ENCODE data around the gene GFRA1.
A peak's percentile ranks its signal among the peaks of the same experiment; 100 is the strongest.
"Not testable (repeated sequence)": the region's sequence is repeated elsewhere in the genome, so short reads cannot be mapped to it uniquely, and the experiment has no call there.

Gene GFRA1

DNA sequence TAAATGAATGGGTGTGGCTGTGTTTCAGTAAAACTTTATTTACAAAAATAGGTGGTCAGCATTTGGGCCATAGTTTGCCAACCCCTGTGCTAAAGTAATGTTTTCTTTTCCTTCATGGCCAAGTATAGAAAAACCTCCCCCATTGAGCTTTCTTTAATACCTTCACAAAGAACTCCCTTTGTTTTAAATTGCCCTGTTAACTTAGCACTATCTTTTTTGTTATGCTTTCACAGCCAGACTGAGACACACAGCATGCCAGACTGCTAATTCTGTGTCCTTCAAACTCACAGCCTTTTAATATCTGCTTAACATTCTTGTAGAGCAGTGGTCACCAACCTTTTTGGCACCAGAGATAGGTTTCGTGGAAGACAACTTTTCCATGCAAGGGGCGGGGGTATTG, 78.0 kb downstream of the GFRA1 start:
- DNase-seq, result no peak

DNA sequence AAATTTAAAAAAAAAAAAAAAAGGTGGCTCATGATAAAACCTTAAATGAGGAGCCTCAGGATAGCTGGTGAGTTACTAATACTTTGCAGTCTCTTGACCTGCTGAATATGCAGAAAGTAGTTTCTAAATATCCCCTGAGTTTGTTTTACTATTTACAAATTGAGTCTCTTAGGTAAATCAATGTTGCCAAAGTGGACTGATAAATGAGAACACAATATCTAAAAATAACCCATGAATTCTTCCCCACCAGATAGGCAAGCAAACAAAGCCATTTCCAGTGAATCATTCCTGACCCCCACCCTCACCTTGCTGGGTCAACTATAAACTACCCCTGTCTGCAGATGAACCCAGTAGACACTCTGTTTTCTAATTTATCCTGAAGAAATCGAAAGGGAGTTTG, 78.9 kb downstream of the GFRA1 start:
- DNase-seq, result no peak

DNA sequence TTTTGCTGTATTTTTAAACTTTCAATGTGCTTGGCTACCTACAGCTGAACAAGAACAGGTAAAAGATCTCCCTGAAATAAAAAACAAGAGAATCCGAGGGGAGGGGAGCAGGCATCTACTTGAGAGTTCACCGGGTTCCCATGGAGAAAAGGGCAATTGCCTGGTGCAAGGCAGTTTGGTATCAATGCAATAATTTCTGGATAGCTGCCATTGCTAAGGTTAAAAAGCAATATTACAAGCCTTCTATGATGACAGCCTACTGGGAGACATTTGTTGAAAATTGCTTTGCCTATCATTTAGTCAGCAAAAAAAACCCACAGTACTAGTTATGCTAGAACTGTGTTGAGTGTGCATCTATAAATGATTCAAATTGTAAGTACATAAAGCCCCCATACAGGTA, 82.1 kb downstream of the GFRA1 start:
- DNase-seq, result no peak

DNA sequence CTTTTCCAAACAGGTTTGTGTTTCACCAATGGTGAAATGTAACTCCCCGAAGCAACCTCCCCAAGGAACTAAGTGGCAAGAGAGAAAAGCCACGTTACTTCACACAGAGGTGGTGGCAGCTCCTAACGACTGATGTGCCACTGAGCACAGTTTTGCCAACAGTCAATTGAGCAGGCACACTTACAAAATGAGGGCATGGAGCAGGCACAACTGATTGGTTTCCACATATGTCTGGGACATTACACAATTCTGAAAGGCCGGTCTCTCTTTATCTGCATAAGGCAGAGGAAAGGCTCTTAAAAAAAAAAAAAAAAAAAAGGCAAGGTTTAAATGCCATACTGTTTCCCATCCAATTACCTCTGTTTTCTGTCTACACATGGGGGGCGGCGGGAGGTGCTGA, 86.7 kb downstream of the GFRA1 start:
- DNase-seq, result no peak

DNA sequence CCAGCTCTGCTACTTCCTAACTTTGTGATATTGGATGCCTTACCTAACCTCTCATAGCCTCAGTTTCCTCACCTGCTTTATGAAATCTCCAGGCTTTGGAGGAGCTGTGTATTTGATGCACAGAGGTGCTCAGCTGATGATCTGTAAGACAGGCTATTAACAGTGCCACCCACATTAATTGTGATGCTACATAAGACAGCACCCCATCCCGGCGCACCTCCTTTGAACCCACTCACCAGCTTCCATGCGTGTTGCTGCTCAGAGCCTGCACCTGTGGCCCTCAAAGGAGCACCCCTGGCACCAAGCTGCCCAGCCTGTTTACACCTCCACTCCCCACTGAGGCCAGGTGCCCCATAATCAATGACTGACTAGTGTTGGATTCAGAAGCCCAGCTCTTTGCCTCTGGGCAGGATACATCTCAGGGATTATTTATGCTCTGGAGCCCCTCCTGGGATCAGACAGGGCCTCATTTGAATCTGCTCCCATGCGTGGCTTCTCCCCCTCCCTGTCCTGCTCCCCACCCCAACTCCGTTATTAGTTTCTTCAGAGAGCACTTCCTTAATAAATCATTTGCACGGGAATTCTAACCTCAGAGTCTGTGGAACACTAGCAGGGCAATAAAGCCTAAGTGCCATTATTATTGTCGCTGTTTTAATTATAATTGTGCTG, 87.7 kb downstream of the GFRA1 start:
- DNase-seq, result no peak

DNA sequence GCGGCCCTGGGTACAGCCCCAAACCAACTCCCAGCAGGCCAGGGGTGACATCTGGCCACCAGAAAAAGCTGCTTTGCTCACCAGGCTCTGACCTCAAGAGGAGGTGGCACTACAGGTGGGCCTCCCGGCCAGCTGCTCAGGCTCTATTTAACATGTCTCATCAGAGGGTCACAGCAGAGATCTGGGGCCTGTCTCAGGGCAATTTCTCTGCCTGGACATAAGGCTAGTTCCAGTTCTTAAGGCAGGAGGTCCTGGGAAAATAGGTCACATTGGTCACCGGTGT, 88.6 kb downstream of the GFRA1 start:
- DNase-seq, result peak in 1 of 14 donors; percentile 30

DNA sequence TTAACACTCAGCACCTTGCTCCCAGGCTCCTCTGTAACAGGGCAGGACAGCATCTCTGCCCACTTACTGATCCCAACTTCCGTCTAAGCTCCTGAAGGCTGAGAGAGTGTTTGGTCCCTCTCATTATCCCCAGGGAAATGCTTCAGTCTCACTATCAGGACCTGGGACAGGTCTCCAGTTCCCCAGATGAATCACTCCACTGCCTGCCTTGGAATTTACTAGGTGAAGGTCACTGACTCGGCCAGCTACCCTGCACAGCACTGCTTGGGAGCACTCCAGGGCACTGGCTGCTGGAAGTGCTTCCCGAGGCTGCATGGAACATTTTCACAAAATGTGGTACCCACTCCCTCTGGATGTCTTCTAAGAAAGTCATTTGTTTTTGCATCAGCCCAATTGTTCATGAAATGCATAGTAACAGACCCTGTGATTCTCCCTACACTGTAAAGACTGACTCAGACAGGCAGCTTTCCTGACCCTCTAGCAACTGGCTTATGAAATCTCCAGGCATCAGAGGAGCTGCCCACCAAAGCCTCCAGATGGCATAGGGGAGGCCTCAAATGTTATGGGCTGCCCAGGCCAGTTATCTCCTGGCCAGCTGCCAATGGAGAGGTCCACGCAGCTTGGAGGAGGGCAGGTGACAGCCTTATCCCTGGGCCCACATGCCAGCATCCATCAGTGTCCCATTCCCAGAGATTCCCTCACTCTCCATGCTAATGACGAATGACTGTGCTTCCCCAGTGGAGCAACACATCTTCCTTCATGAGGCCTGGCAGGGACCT, 89.1 kb downstream of the GFRA1 start:
- peak in 1 of 14 donors; percentile 30 for DNase-seq

DNA sequence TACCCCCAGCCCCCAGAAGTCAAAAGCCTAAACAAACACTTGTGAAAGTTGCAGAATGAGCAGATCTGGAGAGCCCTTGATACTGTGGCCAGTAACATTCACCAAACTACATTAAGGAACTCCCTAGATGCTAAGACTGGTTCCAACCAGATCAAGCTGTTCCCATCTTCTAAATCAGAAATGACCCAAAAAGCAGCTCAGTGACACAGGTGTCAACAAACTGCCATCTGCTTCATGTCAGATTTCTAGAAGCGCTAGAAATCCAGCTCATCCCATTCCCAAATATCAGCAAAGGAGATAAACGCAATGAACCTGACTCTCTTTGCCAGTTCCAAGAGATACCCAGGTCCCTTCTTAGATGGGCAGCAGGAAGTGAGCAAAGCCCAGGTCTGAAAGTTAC, 90.6 kb downstream of the GFRA1 start:
- DNase-seq, result peak in 1 of 14 donors; percentile 20

DNA sequence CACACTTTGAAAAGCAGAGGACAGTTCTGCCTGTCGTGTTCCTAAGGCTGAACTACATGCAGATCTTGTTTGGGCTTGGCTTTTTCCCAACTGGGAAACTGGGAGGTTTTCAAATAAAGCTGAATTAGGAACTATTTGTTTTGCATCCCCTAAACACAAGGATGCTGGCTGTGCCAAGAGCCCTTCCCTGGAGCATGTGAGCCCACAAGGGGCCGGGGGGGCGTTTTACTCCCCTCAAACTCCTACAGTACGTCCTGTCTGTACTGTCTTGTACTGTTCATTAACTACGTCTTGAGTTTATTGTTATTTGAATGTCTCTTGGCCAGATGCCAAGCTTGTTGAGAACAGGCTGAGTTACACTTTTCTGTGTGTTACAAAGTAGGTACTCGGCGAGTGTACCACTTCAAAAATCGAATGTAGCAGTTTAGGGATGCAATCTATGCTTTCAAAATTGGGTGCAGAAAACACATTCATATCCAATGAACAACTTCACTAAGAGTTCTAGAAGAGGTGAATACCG, 94.9 kb downstream of the GFRA1 start:
- DNase-seq, result no peak

DNA sequence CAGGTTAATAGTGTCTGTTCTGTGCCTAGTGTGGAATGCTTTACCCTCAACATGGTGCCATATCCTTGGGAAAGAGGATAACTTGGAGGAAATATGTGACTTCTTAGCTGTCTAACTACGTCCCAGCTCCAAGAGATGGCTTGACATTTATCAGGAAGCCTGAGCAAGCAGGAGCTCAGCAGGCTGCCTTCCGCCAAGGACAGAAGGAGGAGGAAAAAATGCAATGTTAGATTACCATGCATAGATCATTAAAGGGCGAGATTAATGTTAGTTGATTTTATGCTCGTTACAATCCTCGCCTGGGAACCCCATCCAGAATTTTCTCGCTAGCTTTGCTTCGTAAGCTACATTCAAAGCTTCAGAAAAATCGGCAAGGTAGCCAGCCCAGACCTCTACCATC, 97.8 kb downstream of the GFRA1 start:
- DNase-seq, result no peak

DNA sequence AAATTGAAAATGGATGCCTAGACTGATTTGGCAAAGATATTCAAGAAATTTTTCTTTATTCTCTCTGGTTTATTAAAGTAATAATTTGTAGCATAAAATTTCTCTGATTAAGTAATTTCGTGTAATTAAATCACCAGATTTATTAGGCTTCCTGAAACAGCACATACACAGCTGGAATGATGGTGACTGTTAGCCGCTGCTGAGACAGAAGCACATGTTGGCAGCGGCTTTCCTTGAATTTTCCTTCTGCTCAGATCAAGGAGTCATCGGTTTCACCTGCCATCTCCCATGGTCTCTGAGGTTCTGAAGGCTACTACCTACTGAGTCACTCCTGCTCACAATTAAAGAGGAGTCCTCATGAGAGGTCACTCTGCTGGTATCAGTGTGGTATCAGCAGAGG, 101.5 kb downstream of the GFRA1 start:
- no peak for DNase-seq

DNA sequence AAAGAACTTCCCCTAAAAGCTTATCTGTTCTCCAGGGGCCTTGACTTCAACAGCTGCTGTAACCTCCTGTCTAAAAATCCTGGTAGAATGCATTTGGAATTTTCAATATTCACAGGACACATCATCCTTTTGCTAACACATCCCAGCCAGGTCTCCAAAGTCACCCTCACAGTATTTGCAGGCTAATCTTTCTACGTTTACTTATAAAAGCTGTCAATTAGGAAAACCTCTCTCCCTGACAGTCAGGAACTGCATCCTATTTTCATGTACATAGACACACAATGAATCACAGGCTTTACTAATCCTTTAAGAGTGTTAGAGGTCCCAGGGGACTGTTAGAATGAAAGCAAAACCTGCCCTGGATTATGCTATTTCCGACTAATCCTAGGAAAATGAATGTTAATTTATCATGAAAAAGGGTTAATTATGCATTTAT, 102.2 kb downstream of the GFRA1 start:
- DNase-seq, result no peak

DNA sequence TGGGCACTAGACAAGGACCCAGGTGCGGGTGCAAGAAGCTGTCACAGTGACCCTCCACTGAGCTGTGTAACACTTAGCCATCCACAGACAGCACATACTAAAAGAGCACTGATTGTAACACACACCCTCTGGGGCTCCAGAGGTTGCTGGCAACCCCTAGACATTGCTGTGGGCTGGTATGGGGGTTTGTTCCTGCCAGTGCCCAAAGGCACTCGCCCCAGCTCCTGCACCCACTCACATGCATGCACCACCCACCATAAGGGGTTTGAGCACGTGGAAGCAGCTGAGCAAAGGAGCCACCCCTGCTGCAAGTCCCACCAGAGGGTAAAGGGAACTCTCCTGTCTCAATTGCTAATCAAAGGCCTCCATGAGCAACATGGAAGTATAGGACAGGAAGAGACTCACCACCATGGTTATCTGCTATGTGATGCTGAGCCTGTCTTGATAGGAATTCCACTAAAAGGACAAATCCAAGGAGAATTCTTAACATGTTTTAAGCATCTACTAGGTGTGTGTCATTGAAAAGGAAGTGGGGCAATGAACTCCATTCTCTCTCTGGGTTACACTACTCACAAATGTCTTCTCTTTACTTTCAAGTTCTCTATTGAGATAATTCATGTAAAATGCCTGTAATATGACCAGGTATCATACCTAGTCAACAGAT, 103.1 kb downstream of the GFRA1 start:
- DNase-seq, result no peak

DNA sequence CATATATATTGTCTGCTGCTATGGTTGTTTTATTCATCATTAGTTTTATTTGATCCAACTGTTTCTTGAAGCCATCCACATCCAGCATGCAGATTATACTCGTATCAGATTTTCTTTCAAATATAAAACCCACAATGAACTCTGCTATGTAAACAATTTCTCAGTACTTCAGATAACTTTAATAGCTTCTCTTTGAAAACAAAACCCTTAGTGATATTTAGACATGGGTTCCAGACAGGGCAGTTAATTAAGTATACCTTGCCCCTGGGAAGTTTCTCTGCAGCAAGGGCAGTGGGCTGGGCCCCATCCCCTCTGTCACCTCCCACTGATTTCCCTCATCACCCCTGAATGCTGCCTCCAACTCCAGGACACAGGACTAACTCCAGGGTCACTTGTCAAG, 104.3 kb downstream of the GFRA1 start:
- no peak for DNase-seq

DNA sequence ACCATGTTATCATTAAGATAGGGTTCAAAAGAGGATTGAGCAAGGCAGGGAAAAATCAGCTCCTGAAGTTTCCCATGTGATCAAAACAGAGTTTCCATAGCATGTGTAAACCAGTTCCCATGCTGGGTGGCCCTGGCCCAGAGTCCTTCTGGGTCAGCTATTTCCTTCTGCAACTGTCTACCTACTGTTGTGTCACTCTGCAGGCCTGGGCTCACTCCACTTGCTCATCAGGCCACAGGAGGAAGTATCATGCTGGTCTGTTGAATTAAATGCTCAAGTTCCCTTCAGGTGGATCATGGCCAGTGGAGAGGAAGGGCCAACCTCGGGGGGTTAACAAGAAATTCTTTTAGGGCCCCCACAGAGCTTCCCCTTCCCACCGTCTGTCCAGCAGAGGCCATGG, 104.7 kb downstream of the GFRA1 start:
- no peak for DNase-seq

DNA sequence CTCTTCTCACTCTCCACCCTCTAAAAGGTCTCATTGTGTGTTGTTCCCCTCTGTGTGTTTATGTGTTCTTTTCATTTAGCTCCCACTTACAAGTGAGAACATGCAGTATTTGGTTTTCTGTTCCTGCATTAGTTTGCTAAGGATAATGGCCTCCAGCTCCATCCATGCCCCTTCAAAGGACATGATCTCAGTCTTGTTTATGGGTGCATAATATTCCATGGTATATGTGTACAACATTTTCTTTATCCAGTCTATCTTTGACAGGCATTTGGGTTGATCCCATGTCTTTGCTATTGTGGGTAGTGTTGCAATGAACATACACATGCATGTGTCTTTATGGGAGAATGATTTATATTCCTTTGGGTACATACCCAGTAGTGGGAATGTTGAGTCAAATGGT, 107.1 kb downstream of the GFRA1 start:
- not testable (repeated sequence) for DNase-seq

DNA sequence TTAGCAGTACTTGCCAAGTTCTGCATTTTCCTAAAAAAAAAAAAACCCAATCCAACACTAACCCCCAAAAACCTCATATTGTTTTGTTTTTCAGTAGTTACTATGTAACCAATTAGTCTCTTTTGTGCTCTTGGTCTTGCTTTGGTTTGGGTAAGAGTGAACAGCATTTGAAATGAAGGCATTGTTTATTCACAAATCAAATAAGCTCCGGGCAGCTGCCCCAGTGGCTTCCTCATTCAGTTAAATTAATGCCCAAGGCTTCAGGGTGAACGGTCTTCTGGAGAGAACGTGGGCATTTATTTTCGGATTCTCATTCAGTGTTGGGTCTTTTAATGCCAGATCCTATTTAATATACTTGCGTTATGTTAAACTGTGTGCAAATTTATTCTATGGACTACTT, 108.7 kb downstream of the GFRA1 start:
- DNase-seq, result no peak

DNA sequence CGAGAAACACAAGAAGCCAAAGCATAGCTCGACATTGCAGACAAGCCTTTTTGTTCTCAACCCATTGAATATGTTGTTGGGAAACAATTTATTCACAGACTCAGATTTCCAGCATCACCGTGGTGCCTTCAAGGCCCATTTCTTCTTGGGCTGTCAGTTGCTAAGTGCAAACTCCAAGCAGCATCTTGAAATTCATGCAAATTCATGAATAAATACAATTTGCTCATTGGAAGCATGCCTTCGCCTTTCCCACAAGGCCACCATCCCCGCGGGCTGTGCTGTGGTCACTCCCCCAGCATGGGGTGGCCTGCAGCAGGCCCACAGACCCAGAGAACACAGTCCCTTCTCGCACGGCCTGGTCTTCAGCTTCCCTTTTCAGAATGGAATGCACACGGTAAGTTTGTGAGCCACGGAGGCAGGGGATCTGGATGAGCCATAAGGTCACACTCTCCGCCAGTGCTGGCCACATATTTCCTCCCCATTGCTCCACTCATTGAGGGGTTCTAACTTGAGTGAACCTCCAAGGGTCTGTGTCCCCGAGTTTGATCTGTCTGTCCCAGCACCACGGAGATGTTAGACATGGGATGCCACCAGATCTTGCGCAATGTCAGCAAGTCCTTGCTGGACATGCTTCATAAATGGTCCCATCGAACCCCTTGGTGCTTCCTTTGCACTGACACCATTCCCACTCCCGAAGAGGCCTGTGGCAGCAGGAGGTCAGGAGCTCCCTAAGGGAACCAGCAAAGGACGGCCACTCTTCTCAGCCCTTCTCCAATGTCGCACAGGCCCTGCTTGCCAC, 109.5 kb downstream of the GFRA1 start:
- DNase-seq, result peak in 1 of 14 donors; percentile 2

DNA sequence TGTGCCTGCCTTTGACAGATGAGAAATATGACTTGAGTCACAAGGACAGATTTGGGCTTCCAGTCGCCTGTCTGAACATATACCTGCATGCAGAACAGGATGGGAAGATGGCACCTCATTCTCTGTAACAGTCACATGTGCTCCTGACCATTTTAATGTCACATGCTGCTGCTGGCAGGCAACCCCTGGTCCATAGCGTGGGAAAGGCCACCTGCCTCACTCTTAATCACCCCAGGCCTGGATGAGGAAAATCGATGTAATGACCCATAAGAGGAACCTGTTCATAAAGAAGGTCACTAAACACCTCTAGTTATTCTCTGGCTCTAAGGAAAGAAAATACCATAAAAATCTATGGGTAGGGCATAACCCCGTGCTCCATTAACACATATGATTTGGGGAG, 110.2 kb downstream of the GFRA1 start:
- no peak for DNase-seq

DNA sequence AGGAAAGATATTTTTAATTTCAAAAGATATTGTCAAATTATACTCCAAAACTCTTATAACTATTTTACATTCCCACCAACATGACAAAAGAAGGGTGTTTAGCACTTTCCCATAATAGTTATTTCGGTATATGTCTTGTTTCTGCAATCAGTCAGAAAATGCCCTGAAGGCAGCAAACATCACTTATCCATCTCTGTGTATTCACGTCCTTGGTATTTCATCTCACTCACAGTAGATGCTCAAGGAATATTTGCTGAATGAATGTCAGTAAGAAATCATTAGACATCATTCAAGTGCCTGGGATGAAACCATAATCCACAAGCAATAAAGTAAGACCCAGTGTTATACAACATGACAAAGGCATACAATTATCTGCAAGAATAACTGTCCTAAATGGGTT, 112.7 kb downstream of the GFRA1 start:
- no peak for DNase-seq

DNA sequence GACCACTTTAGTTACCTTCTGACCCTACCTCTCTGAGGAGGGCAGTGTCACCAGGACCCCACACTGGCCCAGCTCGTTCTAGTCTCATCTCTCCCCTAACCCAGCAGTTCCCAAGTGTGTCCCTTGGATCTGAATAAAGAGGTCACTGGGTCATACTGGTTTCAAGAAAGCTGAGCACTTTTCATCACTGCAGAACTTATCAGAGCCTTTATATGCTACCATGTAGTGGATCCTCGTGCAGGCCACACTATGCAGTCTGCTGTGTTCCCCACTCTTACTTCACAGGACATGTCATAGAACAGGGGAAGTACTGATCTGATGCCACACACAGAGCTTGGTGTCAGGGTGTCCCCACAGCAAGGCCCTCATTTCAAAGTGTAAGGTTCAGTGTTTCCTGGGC, 113.8 kb downstream of the GFRA1 start:
- DNase-seq, result no peak

DNA sequence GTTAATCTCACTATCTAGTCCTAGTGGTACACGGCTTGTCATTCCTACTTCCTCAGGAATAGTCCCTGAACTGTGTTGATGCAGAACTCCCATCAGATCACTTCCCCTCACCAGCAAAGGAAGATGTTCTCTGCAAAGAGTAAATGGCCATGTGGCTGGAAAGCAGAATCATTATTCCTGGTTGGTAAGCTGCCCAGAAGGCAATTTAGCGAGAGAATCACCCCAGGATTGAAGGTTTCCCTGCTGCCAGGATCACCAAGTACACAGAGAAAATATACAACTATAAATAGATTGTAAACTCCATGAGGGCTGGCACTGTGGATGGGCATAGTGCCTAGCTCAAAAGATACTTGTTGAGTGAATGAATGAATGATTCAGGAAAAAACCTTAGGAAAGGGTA, 115.0 kb downstream of the GFRA1 start:
- DNase-seq, result no peak

DNA sequence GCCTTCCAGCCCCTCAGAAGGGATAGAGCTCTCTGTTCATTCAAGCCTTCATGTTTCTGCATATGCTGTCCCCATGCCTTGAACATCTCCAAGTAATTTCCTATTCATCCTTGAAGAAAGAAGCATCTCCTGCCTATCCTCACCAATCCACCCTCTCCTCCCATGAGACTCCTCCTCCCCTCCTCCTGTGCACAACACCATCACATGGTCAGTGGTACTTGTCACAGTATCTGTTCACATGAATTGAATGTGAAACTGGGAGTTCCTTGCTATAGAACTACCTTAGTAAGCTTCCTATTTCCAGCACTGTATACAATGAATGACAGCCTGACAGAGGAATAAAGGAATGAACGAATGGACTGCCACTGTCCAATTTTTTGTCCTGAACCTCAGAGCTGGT, 115.5 kb downstream of the GFRA1 start:
- DNase-seq, result no peak

All from C1 segment of cervical spinal cord (tissue), 14 donors.